ENCODE data around the gene XRCC6.

DNA sequence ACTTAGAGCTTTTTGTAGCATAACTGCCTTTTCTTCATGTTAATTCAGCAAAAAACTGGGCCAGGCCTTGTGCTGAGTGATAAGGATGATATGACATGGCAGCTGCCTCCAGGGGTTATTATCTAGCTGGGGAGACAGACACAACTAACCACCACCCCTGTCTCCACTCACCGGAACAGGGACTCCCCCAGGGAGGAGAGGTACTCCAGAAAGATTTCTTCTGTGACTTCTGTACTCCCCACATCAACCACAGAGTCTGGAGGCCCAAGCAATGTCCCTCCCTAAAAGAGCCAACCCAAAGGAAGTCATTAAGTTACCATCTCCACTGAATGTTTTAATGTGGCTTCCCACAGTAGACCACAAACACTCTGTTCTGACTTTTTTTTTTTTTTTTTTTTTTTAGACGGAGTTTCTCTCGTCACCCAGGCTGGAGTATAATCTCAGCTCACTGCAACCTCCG lies 17.2 kb upstream of the XRCC6 start:
- TF ChIP-seq, protein P1, sequence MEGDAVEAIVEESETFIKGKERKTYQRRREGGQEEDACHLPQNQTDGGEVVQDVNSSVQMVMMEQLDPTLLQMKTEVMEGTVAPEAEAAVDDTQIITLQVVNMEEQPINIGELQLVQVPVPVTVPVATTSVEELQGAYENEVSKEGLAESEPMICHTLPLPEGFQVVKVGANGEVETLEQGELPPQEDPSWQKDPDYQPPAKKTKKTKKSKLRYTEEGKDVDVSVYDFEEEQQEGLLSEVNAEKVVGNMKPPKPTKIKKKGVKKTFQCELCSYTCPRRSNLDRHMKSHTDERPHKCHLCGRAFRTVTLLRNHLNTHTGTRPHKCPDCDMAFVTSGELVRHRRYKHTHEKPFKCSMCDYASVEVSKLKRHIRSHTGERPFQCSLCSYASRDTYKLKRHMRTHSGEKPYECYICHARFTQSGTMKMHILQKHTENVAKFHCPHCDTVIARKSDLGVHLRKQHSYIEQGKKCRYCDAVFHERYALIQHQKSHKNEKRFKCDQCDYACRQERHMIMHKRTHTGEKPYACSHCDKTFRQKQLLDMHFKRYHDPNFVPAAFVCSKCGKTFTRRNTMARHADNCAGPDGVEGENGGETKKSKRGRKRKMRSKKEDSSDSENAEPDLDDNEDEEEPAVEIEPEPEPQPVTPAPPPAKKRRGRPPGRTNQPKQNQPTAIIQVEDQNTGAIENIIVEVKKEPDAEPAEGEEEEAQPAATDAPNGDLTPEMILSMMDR (IDR thresholded peaks at IDR 0.05), result no peak
- no peak for TF ChIP-seq POLR2A (IDR thresholded peaks at IDR 0.05)

Measured in prostate gland (tissue), 2 donors.